Stimulated activated CD4-positive, alpha-beta T cell treated with anti-CD3 and anti-CD28 coated beads, Interleukin-1b, Interleukin-23, amount 100 ng/mL, for 1 hour (primary cell): ENCODE measurements around the gene PPP2R5C.
A peak's percentile ranks its signal among the peaks of the same experiment; 100 is the strongest.

Experiments used
- DNase-seq, 2 donors: peaks; one replicate each; pipeline ENCODE4 v3.0.0-alpha.2; 2020; ENCODE audit warnings: low read depth in 2 of 2

Gene PPP2R5C

GRCh38 chr14:101814934-101815333, 53.4 kb downstream of the PPP2R5C start:
- no peak for DNase-seq

DNA sequence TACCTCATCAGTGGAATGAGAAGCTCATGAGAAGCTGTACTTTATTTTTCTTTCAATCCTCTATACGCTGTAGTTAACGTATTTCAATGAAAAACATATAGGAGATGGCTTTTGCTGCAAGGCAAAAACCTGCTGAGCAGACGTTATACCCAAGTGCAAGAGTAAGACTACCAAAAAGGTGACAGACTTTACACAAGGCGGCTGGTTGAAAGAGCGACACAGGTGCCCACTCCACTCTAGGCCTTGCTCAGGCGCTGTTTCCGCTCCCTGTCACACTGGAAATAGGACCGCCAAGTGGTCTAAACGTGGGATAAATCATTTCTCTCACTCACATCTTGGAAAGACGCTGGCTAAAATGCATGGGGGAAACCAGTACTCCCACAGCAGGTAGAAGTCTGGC, 54.5 kb downstream of the PPP2R5C start:
- no peak for DNase-seq

DNA sequence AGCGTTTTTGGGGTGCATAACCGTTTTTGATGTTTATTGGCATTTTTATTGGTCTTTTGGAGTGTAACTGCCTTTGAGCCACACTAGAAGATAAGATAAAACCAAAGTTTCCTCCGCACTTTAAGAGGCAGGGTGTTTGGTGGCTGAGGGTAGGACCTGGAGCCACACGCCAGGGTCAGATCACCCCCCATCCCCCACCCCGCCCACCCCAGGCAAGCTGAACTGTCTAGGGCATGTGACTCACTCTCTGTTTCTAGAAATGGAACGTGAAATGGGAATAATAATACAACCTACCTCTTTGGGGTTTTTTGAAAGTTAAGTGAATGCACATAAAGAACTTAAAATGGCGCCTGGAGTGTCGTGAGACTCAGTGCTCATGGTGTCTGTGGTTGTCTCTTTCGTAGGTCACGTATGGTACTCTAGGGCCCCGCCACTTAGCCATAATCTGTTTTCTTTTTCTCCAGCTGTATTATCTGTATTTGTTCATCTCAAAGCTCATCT, 56.0 kb downstream of the PPP2R5C start:
- no peak for DNase-seq

GRCh38 chr14:101819251-101819990, 57.9 kb downstream of the PPP2R5C start:
- no peak for DNase-seq

- no peak for DNase-seq
Measured at GRCh38 chr14:101820283-101820798, 58.8 kb downstream of the PPP2R5C start.

DNA sequence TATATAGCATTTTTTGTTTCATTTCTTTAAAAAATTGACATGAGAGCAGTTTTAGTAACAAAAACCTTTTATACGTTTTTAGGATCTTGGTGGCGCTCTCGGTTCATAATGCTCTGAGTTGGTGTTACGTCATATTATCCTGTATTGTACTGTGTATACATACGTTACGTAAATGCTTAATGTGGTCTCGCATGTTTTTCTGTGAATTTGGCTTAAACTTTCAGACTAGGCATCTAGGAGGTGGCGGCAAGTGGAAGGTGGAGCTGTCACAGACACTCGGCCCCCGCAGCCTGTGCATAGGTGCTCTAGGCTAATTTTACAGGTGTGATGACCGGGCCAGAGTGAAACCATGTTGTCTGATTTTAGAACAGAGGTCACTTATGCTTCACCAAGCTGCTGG, 60.0 kb downstream of the PPP2R5C start:
- no peak for DNase-seq

DNA sequence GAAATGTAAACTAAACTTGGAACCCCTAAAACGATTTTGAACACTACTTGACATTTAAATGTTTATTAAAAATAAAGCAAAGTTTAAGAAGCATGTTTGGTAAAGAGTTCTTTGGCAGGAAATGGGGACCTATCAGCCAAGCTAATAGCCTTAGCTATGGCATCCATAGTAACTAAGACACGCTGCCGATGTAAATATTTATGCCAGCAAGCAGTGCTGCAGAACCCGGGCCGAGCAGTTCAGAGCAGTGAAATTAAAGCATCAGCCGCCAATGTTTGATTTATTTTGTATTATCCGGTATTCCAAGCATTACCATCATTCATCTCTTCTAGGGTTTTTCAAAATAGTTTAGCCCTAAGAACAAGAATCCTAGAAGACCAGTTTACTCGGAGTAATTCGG, 61.6 kb downstream of the PPP2R5C start:
- no peak for DNase-seq

GRCh38 chr14:101823511-101824120, 62.1 kb downstream of the PPP2R5C start:
- DNase-seq: peak in 1 of 2 donors; percentile 53

DNA sequence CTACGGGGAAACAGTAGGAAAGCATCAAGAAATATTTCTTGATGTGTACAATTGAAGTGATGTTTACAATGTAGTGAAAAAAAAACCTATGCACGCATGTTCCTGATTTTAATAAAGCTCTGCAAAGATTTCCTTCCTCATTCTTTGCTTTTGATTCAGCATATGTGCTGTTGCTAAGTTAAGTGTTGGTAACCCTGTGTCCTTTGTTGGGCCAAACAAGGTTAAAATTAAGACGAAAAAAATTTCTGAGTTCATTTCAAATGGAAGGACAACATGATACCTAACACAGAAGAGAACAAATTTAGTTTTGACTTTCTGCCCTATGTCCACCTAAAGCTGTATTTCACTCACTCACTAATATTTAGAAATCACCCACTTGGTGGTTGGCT, 62.8 kb downstream of the PPP2R5C start:
- no peak for DNase-seq

DNA sequence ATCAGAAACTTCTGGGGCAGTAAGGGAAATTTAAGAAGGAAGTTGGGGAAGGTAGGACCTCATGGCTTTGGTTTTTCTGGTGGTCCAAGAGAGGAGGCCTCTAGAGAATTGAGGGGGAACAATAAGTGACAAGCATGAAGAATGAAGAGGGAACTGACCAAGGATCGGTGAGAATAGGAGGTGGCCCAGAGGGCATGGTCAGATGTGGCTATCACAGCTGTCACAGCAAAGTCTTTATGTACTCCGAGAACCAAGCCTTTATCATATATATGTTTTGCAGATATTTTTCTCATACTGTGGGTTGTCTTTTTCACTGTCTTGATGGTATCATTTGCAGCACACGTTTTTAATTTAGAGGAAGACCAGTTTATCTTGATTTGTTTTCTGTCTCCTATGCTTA, 64.3 kb downstream of the PPP2R5C start:
- DNase-seq: no peak

GRCh38 chr14:101826351-101826750, 64.8 kb downstream of the PPP2R5C start:
- DNase-seq: no peak

- DNase-seq: no peak
Measured at GRCh38 chr14:101827286-101827685, 65.8 kb downstream of the PPP2R5C start.

- DNase-seq: no peak
Measured at GRCh38 chr14:101828046-101828445, 66.5 kb downstream of the PPP2R5C start.

DNA sequence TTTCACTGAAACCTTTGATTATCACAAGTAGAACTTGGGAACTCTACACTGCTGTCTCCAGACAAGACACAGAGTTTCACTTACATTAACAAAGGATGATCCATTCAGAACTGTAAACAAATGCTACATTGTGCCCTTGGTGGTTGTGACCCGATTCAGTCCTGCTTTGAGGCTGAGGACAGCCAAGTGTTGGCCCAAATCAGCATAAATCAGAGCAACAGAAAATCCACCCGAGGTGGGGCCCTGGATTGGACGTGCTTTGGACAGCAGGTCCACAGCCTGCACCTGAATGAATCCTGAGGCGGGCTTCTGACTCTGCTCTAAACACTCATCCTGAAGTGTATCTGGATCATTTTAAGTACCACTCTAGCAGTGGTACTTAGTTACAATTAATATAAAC, 68.8 kb downstream of the PPP2R5C start:
- DNase-seq: no peak

DNA sequence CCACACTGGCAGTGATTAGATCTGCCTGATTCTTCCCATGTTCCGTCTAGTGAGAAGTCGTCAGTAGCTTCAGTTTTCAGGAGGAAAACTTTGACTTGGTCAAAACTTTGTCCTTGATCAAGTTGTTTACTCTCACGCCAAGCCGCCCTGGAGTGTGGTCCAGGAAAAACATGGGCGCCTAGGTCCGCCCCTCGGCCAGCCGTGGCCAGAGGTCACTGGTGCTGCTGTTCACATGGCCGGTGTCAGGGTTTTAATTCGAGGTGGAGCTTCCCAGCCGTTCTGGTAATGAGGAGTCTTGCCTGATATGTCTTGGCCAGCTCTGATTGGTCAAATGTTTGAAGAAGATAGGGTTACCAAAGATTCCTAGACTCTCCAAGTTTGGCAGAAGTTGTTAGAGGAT, 71.5 kb downstream of the PPP2R5C start:
- no peak for DNase-seq

DNA sequence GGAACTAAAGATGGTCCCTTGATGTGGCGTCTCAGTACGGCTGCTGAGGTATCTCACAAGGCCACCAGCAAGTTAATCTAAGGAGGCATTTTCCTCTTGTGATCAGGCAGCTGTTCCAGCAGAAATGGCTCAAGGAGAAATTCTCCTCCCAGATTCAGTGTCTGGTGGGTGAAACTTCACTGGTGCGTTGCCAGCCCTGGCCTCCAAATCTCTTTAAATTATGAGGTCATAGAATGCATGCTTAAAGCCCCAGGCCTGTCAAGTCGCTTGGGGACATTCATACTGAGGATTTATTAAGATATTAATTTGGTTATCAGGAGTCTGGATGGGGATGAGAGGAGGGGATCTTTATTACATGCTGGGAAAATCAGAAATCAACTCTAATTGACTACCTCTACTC, 72.9 kb downstream of the PPP2R5C start:
- no peak for DNase-seq

GRCh38 chr14:101834800-101835547, 73.5 kb downstream of the PPP2R5C start:
- DNase-seq: no peak

DNA sequence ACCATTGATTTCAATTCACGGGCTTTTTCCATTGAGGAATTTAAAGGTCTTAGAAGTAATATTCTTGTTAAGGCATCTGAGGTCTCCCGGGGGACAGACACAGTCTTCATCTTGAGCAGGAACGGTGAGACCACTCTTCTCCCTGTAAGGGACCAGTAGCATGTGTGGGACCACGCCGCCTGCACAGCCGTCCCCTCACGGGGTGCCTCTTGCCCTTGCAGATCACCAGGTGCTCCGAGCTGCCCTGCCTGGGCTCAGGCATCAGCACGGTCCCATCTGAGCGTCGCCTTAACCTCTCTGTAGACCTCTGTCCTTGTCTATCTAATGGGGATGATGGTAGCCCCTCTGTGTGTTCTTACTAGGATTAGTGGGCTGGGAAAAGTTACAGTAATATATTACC, 74.1 kb downstream of the PPP2R5C start:
- DNase-seq: no peak

GRCh38 chr14:101836135-101836534, 74.6 kb downstream of the PPP2R5C start:
- DNase-seq: no peak

- DNase-seq: no peak
Measured at GRCh38 chr14:101838476-101838875, 77.0 kb downstream of the PPP2R5C start.

DNA sequence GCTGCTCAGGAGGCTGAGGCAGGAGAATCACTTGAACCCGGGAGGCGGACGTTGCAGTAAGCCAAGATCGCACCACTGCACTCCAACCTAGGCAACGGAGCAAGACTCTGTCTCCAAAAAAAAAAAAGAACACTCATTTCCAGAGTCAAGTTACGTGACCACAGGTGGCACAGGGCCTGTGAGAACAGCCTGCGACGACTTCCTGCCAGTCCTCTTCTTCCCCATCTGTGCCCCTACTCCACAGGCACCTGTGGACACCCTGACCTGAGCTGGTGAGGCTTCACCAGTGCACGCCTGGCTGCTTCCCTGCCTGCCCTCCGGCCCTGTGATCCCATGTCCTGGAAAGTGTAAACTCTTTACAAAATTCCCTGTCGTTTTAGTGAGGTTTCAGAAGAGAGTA, 77.7 kb downstream of the PPP2R5C start:
- DNase-seq: no peak

GRCh38 chr14:101839661-101840060, 78.2 kb downstream of the PPP2R5C start:
- DNase-seq: no peak
